GM12892 (cell line): Measurements from ENCODE around the gene SMARCAL1.

ENCODE experiments used
- DNase-seq: peaks from one replicate; pipeline ENCODE4 v3.0.0; 2011; ENCODE audit not compliant: insufficient read length
- FAIRE-seq: peaks from 2 replicates; lab custom pipeline; 2011; peaks lifted over from hg19 to GRCh38; lab: Jason Lieb, UNC
- POLR2A ChIP-seq: IDR thresholded peaks from 2 replicates; pipeline ENCODE4 v1.6.1; 2011; ENCODE audit warnings: low read depth, low read length, control low read depth
- POLR2AphosphoS5 ChIP-seq: IDR thresholded peaks from 2 replicates; pipeline ENCODE4 v1.6.1; 2011; ENCODE audit warnings: low read depth, low read length, control low read depth
- TAF1 ChIP-seq: IDR thresholded peaks from 2 replicates; pipeline ENCODE4 v1.6.1; 2011; ENCODE audit warnings: low read depth, mild to moderate bottlenecking, control low read depth, low read length, borderline replicate concordance

SMARCAL1 gene

GRCh38 chr2:216499641-216500218, 87.4 kb downstream of the SMARCAL1 start:
- FAIRE-seq (no peak), DNase-seq (no peak)
- TF ChIP-seq TAF1 (no peak), POLR2AphosphoS5 (peak; percentile 13; the same call in 1 of the 2 replicates)

DNA sequence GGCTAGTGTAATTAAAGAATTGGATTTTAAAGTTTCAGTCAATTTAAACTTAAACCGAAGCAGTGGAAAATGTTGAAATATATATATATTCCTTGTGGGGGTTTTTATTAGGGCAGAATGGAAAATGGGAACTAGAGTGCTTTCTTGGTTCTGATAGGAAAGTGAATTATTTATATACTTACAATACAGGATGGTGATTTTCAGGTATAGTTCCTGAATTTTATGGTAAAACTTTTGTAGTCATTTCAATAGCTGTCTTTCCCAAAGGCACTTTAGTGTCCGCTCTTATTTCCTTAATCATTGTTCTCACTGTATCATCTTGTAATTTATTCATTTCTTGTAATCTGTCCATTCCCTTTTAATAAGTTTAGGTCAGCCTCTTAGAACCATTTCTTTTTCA, 88.3 kb downstream of the SMARCAL1 start:
- no peak for TF ChIP-seq TAF1
- no peak for TF ChIP-seq POLR2AphosphoS5
- TF ChIP-seq POLR2A, result no peak
- DNase-seq (no peak), FAIRE-seq (no peak)

DNA sequence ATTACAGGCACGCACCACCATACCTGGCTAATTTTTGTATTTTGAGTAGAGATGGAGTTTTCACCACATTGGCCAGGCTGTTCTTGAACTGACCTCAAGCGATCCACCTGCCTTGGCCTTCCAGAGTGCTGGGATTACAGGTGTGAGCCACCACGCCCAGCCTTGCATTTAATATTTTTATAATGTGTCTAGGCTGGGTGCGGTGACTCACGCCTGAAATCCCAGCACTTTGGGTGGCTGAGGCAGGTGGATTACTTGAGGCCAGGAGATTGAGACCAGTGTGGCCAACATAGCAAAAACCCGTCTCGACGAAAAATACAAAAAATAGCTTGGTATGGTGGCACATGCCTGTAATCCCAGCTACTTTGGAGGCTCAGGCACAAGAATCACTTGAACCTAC, 89.6 kb downstream of the SMARCAL1 start:
- TF ChIP-seq POLR2AphosphoS5 (no peak), POLR2A (no peak), TAF1 (no peak)
- no peak for DNase-seq
- no peak for FAIRE-seq

GRCh38 chr2:216502381-216503158, 90.3 kb downstream of the SMARCAL1 start:
- FAIRE-seq, result no peak
- DNase-seq, result no peak
- TF ChIP-seq TAF1 (no peak), POLR2A (peak; percentile 35; the same call in 1 of the 2 replicates), POLR2AphosphoS5 (no peak; the same call in 1 of the 2 replicates)

DNA sequence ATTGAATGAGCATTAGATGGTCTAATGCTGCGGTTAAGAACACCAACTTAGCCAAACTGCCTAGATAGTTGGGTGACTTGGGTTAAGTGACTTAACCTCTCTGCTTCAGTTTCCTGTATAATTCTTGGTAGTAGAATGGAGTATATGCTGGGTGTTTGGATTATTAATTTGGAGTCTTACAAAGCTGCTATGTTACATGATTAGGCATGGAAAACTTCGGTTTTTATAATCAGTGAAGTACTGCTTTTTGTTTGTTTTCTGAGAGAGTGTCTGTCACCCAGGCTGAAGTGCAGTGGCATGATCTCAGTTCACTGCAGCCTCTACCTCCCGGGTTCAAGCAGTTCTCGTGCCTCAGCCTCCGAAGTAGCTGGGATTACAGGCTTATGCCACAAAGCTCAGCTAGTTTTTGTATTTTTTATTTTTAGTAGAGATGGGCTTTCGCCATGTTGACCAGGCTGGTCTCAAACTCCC, 90.9 kb downstream of the SMARCAL1 start:
- TF ChIP-seq POLR2AphosphoS5 (peak; percentile 77; the same call in 1 of the 2 replicates), TAF1 (no peak), POLR2A (peak; percentile 48; the same call in 1 of the 2 replicates)
- FAIRE-seq (no peak), DNase-seq (no peak)

DNA sequence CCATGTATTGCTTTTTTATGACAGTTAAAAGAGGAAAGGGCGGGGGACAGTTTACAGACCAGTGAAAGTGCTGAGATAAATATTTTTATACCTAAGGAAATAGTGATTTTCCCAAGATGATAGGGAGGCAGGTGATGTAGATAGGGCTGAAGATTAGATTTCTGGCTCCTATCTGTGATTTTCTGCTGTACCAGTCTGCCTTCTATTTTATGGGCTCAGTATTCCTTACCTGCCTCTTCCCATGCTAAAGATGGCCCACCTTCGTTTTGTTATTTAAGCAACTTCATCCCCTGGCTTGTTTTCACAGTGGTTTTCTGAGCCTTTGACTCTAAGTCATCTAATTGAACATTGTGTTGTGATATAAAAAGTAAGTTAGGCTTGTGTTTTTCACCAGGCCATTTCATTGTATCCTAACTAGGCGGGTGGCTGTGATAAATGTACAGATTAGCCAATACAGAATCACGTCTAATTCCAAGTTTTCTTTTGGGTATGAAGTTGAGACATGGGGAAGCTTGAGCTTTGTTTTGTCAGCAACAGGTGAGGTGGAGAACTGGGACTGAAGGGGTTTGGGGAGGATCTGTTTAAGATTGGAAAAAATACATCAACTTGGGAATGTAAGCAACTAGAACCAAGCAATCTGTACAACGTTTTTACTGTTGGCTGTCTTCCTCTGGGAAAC, 91.6 kb downstream of the SMARCAL1 start:
- DNase-seq, result no peak
- TF ChIP-seq POLR2AphosphoS5 (no peak), TAF1 (no peak), POLR2A (no peak)

DNA sequence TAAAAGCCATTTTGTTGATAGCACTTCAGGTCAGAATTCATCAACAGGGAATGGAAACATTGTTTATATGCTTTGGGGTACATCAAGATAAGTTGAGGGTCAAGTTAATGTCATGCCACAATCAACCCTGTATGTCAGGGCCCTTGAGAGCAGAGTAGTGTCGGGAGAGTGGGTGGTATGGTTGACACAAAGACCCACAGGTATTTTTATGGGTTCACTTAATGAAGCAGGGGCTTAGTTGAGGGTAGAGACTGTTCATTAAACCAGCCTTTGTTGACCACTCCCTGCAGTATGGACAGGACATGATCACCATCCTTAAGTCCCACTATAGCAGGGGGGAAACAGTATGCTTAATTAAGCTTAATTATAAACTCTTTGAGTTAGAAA, 92.1 kb downstream of the SMARCAL1 start:
- TF ChIP-seq POLR2A, result 0 out of 2 replicates have a peak, but pooled peaks have one; percentile 33
- no peak for TF ChIP-seq TAF1
- peak; percentile 79; the same call in 1 of the 2 replicates for TF ChIP-seq POLR2AphosphoS5
- DNase-seq (no peak), FAIRE-seq (no peak)

More for the DNA sequence above, 91.6 kb downstream of the SMARCAL1 start:
- no peak for FAIRE-seq

DNA sequence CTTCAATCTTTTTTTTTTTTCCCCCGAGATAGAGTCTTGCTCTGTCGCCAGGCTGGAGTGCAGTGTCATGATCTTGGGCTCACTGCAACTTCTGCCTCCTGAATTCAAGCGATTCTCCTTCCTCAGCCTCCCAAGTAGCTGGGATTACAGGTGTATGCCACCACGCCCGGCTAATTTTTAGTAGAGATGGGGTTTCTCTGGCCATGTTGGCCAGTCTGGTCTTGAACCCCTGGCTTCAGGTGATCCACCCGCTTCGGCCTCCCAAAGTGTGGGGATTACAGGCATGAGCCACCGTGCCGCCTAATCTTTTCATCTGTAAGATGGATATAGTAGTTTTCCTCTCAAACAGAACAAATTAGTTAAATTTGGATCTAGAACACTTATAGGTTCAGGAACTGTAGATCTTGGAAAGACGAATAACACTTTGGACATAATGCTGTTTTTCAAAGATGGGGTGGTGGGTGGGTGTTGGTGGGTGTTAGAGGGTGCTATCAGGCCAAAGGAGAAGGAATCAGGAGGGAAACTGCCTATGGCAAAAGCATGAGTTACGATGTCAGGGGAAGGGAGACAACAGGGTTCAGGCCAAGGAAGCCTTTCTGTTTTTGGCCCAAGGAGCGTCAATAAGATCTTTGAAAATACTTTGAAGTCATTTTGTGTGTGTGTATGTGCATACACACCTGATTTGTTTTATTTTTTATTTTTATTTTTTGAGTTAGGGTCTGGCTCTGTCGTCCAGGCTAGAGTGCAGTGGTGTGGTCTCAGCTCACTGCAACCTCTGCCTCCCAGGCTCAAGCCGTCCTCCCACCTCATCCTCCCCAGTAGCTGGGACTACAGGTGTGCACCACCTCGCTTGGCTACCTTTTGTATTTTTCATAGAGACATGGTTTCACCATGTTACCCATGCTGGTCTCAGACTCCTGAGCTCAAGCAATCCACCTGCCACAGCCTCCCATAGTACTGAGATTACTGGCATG, 93.1 kb downstream of the SMARCAL1 start:
- DNase-seq (no peak), FAIRE-seq (no peak)
- TF ChIP-seq TAF1 (no peak), POLR2AphosphoS5 (peak; percentile 89), POLR2A (peak; percentile 71)

DNA sequence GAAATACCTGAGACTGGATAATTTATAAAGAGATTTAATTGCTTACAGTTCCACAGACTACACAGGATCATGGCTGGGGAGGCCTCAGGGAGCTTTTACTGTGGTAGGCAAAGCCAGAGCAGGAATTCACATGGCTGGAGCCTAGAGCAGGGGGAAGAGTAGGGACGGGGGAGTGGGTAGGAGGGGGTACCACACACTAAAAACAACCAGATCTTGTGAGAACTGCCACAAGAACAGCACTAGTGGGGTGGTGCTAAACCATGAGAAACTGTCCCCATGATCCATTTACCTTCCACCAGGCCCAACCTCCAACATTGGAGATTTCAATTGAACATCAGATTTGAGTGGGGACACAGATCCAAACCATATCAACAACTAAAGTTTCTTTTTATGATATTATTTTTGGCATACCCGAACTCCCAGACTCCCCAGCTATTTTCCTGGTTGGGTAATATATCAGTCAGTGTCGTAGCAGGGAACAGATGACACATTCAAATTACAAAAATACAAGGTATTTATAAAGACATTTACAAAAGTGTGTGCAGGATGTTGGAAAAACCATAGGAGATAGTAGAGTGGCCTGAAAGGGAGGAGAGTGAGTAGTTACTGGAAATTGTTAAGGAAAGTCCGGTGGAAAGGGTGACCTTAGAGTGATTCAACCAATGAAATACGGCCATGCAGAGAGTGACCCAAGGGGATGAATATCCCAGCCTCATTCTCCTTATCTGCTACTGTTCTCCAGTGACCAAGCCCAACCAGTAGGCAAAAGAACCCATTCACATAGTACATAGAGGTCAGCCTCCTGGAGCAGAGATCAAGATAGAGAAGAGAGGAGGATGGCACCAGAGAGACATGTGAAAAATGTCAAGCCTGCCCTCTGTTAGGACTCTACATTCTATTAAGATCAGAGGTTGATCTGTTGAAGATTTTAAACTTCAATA, 95.2 kb downstream of the SMARCAL1 start:
- TF ChIP-seq POLR2A, result no peak; the same call in 1 of the 2 replicates
- DNase-seq, result no peak
- no peak for FAIRE-seq

- DNase-seq (no peak), FAIRE-seq (no peak)
- TF ChIP-seq POLR2AphosphoS5 (no peak), TAF1 (no peak), POLR2A (no peak)
Measured at GRCh38 chr2:216508229-216508628, 95.9 kb downstream of the SMARCAL1 start.
